SU-DHL-6 (cell line): ENCODE measurements around the gene GALNT10.

Experiments
- CTCF ChIP-seq: fragments of 200-600 bp; sonication (generic); IDR thresholded peaks from one replicate; pipeline ENCODE4 v1.5.1; 2017; ENCODE audit warnings: antibody characterized with exemption, mild to moderate bottlenecking, low read length, moderate library complexity; ENCODE audit not compliant: insufficient read depth, poor library complexity, severe bottlenecking
- EZH2phosphoT487 ChIP-seq: fragments of 200-600 bp; sonication (generic), shearing (Covaris generic); conservative IDR thresholded peaks from 2 replicates; pipeline ENCODE4 v1.6.1; 2018; ENCODE audit warnings: mild to moderate bottlenecking, antibody characterized with exemption, low read length, moderate library complexity, mixed read lengths

GRCh38 chr5:154273028-154273617 lies 82.6 kb downstream of the GALNT10 start:
- TF ChIP-seq CTCF (no peak), EZH2phosphoT487 (no peak)
